NCI-H128 (cell line): ENCODE measurements around the gene ANO2.
"Not testable (repeated sequence)": the region's sequence is repeated elsewhere in the genome, so short reads cannot be mapped to it uniquely, and the experiment has no call there.

Experiments used
- DNase-seq: peaks from one replicate; lab custom pipeline; 2025; ENCODE audit not compliant: unreplicated experiment; lab: John Stamatoyannopoulos, UW

ANO2 gene

GRCh38 chr12:5830111-5830510, 114.9 kb downstream of the ANO2 start:
- no peak for DNase-seq

- no peak for DNase-seq
Measured at GRCh38 chr12:5827591-5827990, 117.5 kb downstream of the ANO2 start.

GRCh38 chr12:5825761-5826160, 119.3 kb downstream of the ANO2 start:
- not testable (repeated sequence) for DNase-seq

GRCh38 chr12:5818877-5819276, 126.2 kb downstream of the ANO2 start:
- DNase-seq: not testable (repeated sequence)

GRCh38 chr12:5817246-5817645, 127.8 kb downstream of the ANO2 start:
- DNase-seq: no peak

- DNase-seq: no peak
Measured at GRCh38 chr12:5809586-5809985, 135.5 kb downstream of the ANO2 start.

- DNase-seq: no peak
Measured at GRCh38 chr12:5808981-5809380, 136.1 kb downstream of the ANO2 start.

- no peak for DNase-seq
Measured at GRCh38 chr12:5807514-5808219, 137.4 kb downstream of the ANO2 start.

GRCh38 chr12:5807090-5807414, 138.0 kb downstream of the ANO2 start:
- no peak for DNase-seq

- DNase-seq: no peak
Measured at GRCh38 chr12:5806371-5807089, 138.5 kb downstream of the ANO2 start.

GRCh38 chr12:5803532-5803931, 141.5 kb downstream of the ANO2 start:
- DNase-seq: no peak

- DNase-seq: no peak
Measured at GRCh38 chr12:5798242-5799015, 146.6 kb downstream of the ANO2 start.

GRCh38 chr12:5797661-5798060, 147.4 kb downstream of the ANO2 start:
- no peak for DNase-seq

- DNase-seq: no peak
Measured at GRCh38 chr12:5796959-5797225, 148.2 kb downstream of the ANO2 start.

- no peak for DNase-seq
Measured at GRCh38 chr12:5796171-5796958, 148.7 kb downstream of the ANO2 start.

GRCh38 chr12:5794156-5794555, 150.9 kb downstream of the ANO2 start:
- DNase-seq: no peak

GRCh38 chr12:5792343-5792742, 152.7 kb downstream of the ANO2 start:
- DNase-seq: no peak

- DNase-seq: no peak
Measured at GRCh38 chr12:5789469-5789968, 155.5 kb downstream of the ANO2 start.

- no peak for DNase-seq
Measured at GRCh38 chr12:5787828-5788227, 157.2 kb downstream of the ANO2 start.

- no peak for DNase-seq
Measured at GRCh38 chr12:5785601-5786000, 159.5 kb downstream of the ANO2 start.

- no peak for DNase-seq
Measured at GRCh38 chr12:5784462-5785130, 160.5 kb downstream of the ANO2 start.
